GM12864 (cell line): Measurements from ENCODE around the gene SFXN4.
"Not testable (repeated sequence)": the region's sequence is repeated elsewhere in the genome, so short reads cannot be mapped to it uniquely, and the experiment has no call there.

Experiments
- DNase-seq: peaks from one replicate; pipeline ENCODE4 v3.0.0-alpha.2; 2011; ENCODE audit warnings: low read depth
- H3K4me3 ChIP-seq: 2 replicates; pipeline ENCODE4 v1.5.1; 2011; ENCODE audit warnings: mild to moderate bottlenecking, low read depth, low read length, control low read depth
- TF ChIP-seq, protein P1 (sequence below): IDR thresholded peaks from 2 replicates; pipeline ENCODE4 v1.5.1; 2011; ENCODE audit warnings: low read depth, mild to moderate bottlenecking, moderate library complexity, low read length, control low read depth, inconsistent platforms; ENCODE audit errors: missing control alignments

SFXN4 gene

DNA sequence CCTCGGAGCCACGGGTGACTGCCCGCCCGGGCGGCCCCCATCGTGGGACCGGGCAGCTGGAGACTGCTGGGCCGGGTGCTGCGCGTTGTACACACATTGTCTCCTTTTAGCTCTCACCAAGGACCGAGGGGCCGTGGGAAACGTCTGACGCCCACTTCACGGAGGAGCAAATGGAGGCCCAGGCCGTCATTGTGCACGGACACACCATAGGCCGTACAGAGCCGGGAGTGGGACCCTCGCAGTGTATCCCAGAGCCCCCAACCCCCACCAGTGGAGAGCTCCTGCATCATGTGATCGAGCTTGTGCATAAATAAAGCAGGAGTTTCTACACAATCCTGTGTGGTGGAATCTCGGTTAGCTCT lies 60.9 kb downstream of the SFXN4 start:
- no peak for DNase-seq
- TF ChIP-seq, protein P1, sequence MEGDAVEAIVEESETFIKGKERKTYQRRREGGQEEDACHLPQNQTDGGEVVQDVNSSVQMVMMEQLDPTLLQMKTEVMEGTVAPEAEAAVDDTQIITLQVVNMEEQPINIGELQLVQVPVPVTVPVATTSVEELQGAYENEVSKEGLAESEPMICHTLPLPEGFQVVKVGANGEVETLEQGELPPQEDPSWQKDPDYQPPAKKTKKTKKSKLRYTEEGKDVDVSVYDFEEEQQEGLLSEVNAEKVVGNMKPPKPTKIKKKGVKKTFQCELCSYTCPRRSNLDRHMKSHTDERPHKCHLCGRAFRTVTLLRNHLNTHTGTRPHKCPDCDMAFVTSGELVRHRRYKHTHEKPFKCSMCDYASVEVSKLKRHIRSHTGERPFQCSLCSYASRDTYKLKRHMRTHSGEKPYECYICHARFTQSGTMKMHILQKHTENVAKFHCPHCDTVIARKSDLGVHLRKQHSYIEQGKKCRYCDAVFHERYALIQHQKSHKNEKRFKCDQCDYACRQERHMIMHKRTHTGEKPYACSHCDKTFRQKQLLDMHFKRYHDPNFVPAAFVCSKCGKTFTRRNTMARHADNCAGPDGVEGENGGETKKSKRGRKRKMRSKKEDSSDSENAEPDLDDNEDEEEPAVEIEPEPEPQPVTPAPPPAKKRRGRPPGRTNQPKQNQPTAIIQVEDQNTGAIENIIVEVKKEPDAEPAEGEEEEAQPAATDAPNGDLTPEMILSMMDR: no peak
- peak overlapping the region; percentile 84 for H3K4me3 ChIP-seq

DNA sequence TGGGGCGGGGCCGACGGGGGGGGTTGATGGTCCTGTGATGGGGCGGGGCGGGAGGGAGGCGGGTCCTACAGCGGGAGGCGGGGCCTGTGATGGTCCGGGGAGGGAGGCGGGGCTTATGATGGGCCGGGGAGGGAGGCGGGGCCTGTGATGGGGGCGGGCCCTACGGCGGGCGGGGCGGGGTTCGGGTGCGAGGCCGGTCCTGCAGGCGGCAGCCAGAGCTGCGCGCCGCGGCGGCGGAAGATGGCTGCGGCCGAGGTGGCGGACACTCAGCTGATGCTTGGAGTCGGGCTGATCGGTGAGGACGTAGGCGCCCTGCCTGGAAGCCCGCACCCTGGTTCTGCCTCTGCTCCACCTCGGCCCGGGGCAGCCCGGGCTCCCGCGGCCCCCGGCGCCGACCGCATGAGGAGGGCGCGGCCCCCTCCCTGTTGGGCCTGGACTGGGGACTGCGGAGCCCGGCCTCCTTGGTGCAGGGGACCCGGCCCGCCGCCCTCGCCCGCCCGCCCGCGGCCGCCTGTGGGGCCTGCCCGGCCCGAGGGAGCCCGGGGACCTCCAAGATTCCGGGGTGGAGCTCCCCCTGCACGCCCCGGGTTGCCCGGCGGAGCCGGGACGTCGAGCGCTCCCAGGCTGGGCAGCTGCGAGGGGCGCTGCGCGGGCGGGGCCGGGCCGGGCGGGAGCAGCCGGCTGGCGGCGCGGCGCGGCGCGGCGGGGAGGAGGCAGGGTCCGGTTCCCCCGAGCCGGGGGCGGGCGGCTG lies 61.4 kb downstream of the SFXN4 start, which contains the start of gene DENND10:
Gene DENND10 (plus strand): TSS at position 211 of the 751 bp plus-strand sequence. CDS start 30 bp downstream, at position 241.
- DNase-seq: no peak
- peak within 1 kb of the TSS; percentile 84 for H3K4me3 ChIP-seq
- TF ChIP-seq, protein P1: no peak

DNA sequence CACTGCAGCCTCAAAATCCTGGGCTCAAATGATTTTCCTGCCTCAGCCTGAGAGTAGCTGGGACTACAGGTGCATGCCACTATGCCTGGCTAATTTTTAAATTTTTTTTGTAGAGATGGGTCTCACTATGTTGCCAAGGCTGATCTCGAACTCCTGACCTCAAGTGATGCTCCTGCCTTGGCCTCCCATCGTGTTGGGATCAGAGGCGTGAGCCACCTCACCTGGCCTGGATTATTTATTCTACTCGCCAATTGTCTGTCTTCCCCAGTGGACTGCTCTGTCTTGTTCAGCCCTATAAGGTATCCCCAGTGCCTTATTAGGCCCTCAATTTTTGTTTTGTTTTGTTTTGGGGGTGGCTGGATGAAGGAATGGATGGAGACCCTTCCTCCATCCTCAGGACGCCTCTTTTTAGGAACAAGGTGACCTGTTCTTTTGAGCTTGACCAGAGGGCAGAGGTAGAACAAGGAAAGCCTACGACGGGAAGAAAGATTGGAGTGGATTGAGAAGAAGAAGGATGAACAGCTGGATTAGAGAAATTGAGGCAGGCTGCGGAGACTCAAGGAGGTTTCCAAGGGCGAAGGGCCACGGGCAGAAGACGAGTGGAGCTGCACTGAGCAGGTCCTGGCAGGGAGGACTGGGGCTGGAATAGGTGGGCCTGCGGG lies 62.1 kb downstream of the SFXN4 start:
- H3K4me3 ChIP-seq: no peak overlapping the region
- no peak for DNase-seq

DNA sequence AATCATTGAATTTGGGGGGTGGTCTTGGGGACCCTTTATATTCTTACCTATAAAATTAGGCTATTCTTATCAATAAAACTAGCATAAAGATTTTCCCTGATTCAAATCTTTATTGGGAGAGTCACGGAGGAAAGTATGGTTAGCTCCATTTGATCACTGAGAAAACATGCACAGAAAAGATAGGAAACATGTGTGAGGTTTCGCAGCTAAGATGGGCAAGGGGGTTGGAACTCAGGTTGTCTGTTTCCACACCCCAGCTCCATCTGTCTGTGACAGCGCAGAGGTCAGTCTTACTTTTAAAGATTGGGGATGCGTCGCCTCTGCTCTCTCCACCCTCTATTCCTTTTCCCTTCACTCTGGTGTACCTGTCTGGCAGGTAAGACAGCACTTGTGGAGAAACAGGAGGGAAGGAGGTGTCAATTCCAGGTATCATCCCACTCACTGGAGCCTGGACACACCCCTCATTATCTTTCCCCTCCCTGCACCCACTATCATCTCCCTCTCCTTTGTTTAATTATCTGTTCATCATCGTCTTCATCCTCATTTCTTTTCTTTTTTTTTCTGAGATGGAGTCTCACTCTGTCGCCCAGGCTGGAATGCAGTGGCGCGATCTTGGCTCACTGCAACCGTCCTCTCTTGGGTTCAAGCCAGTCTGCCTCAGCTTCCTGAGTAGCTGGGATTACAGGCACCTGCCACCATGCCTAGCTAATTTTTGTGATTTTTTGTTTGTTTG lies 64.0 kb downstream of the SFXN4 start:
- no peak overlapping the region for H3K4me3 ChIP-seq
- TF ChIP-seq, protein P1: no peak
- DNase-seq: no peak

More for the DNA sequence above, 62.1 kb downstream of the SFXN4 start:
- TF ChIP-seq, protein P1: no peak

DNA sequence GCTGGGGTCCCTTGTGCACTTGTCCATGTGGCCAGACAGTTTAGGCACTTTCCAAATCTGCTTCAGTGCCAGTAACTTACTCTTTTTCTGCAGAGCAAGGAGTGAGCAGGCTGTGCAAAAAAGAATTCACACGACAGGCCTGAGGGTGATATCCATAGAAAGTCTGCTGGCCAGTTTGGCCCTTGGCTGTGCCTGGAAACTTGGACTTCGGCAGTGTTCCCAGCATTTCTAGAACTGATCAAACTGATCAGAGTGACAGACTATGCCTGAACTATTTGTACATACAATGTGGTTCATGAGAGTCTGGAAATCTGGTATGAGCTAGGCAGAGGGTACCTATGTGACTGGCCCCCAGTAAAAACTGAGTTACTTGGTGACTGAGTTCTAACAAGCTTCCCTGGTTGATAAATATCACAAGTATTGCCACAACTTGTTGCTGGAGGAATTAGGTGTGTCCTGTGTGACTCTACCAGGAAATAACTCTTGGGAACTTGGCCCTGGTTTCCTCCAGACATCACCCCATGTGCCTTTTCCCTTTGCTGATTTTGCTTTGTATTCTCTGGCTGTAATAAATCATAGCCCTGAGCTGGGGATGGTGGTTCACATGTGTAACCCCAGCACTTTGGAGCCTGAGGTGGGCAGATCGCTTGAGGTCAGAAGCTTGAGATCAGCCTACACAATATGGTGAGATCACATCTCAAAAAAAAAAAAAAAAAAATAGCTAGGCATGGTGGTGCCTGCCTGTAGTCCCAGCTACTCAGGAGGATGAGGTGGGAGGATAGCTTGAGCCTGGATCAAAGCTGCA lies 64.9 kb downstream of the SFXN4 start:
- no peak overlapping the region for H3K4me3 ChIP-seq
- DNase-seq: no peak
- TF ChIP-seq, protein P1: no peak

DNA sequence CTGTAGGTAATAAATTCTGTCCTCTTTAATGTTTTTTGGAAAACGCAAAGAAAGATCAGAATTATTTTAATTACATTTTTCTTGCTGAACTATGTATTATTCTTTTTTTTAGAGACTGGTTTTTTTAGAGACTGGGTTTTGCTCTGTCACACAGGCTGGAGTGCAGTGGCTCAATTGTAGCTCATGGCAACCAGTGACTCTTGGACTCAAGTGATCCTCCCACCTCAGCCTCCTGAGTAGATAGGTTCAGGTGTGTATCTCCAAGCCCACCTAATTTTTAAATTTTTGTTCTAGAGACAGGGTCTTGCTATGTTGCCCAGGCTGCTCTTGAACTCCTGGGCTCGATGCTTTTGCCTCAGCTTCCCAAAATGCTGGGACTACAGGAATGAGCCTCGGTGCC lies 66.9 kb downstream of the SFXN4 start:
- no peak for DNase-seq
- no peak overlapping the region for H3K4me3 ChIP-seq
- TF ChIP-seq, protein P1: no peak

DNA sequence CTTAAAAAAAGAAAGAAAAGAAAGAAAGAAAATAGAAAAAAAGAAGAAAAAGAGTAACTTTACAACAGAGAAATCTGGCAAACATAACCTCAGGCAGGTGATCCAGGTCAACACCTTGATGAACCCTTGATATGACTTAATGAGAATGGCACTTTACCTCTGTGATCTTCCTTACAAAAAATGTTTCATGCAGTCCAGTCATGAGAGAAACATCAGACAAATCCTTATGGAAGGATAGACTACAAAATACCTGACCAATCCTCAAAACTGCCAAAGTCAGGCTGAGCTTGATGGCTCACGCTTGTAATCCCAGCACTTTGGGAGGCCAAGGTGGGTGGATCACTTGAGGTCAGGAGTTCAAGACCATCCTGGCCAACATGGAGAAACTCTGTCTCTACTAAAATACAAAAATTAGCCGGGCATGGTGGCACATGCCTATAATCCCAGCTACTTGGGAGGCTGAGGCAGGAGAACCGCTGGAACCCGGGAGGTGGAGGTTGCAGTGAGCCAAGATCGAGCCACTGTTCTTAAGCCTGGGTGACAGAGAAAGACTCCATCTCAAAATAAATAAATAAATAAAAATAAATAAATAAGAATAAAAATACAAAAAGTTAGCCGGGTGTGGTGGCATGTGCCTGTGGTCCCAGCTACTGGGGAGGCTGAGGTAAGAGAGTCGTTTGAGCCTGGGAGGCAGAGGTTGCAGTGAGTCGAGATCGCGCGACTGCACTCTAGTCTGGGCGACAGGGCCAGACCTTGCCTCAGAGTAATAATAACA lies 68.7 kb downstream of the SFXN4 start:
- not testable (repeated sequence) for DNase-seq, H3K4me3 ChIP-seq
